Mammary epithelial cell (primary cell): ENCODE measurements around the gene SOD2.

Source experiments
- EZH2 ChIP-seq: IDR thresholded peaks from 2 replicates; pipeline ENCODE4 v1.6.1; 2012; ENCODE audit warnings: low read length, inconsistent platforms, borderline replicate concordance
- TF ChIP-seq, protein P1 (sequence below), 2 donors: IDR thresholded peaks in 1 of 2; conservative IDR thresholded peaks in 1 of 2; 2 replicates each; pipeline ENCODE4 v1.5.1; 2011 to 2012; ENCODE audit warnings: inconsistent platforms in 2 of 2, low read length in 2 of 2, mild to moderate bottlenecking in 2 of 2, control low read depth in 1 of 2, low read depth in 1 of 2; ENCODE audit not compliant: insufficient read depth in 1 of 2; ENCODE audit errors: extremely low read depth in 1 of 2

DNA sequence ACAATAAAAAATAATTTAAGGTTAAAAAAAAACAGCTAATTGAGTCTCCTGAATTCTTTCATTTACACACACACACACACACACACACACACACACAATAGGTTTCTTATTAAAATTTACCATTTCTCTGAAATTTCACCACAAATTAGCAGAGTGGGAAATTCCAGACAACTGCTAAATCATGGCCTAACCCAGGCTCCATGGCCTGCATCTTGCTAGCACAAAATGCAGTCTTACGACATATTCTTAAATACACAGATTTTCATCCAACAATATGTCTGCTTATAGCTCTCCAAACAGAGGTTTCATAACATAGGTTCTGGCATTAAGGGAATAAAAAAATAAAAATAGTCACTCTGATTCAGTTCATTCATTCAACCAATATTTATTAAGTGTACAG, 46.9 kb downstream of the SOD2 start:
- TF ChIP-seq, protein P1, sequence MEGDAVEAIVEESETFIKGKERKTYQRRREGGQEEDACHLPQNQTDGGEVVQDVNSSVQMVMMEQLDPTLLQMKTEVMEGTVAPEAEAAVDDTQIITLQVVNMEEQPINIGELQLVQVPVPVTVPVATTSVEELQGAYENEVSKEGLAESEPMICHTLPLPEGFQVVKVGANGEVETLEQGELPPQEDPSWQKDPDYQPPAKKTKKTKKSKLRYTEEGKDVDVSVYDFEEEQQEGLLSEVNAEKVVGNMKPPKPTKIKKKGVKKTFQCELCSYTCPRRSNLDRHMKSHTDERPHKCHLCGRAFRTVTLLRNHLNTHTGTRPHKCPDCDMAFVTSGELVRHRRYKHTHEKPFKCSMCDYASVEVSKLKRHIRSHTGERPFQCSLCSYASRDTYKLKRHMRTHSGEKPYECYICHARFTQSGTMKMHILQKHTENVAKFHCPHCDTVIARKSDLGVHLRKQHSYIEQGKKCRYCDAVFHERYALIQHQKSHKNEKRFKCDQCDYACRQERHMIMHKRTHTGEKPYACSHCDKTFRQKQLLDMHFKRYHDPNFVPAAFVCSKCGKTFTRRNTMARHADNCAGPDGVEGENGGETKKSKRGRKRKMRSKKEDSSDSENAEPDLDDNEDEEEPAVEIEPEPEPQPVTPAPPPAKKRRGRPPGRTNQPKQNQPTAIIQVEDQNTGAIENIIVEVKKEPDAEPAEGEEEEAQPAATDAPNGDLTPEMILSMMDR (conservative IDR thresholded peaks at IDR 0.05 in 1 of 2, IDR thresholded peaks at IDR 0.05 in 1 of 2; ENCODE audit: extremely low read depth in 1 of 2, insufficient read depth in 1 of 2, low read depth in 1 of 2, low read length in 2 of 2) = no peak
- TF ChIP-seq EZH2 = no peak
